Glutamatergic neuron (in vitro differentiated cells): ENCODE measurements around the gene PXK. TPM values are rescaled to one million over a fixed set of nuclear protein-coding genes. Genes with fewer than 3 reads are reported as not detected.

Source experiments
- DNase-seq: peaks from one replicate; pipeline ENCODE4 v3.0.0; 2022
- H3K27ac Mint-ChIP-seq: one replicate; pipeline ENCODE4 v1.8.0; 2020; ENCODE audit warnings: mild to moderate bottlenecking, mixed read lengths, inconsistent platforms; ENCODE audit not compliant: unreplicated experiment
- H3K27me3 Mint-ChIP-seq: one replicate; pipeline ENCODE4 v1.8.0; 2020; ENCODE audit warnings: mild to moderate bottlenecking, moderate library complexity, mixed read lengths, inconsistent platforms; ENCODE audit not compliant: unreplicated experiment
- H3K36me3 Mint-ChIP-seq: one replicate; pipeline ENCODE4 v1.8.0; 2020; ENCODE audit warnings: mild to moderate bottlenecking, mixed read lengths, inconsistent platforms; ENCODE audit not compliant: unreplicated experiment
- H3K4me1 Mint-ChIP-seq: one replicate; pipeline ENCODE4 v1.8.0; 2020; ENCODE audit warnings: mild to moderate bottlenecking, low read depth, mixed read lengths, inconsistent platforms; ENCODE audit not compliant: unreplicated experiment
- H3K4me3 Mint-ChIP-seq: one replicate; pipeline ENCODE4 v1.8.0; 2020; ENCODE audit warnings: mild to moderate bottlenecking, mixed read lengths, inconsistent platforms; ENCODE audit not compliant: unreplicated experiment
- H3K9me3 Mint-ChIP-seq: one replicate; pipeline ENCODE4 v1.8.0; 2020; ENCODE audit warnings: mild to moderate bottlenecking, moderate library complexity, mixed read lengths, inconsistent platforms; ENCODE audit not compliant: unreplicated experiment
- total RNA-seq: library from RNA; stranded (reverse); fragmentation: NEBNext Ultra II Directional; extraction: Animal tissue kit (Norgen Biotek cat#: 25700); gene quantifications from one replicate; pipeline ENCODE4 v1.2.1, GENCODE V29; 2021; ENCODE audit not compliant: unreplicated experiment
- TF ChIP-seq, protein P1 (sequence below): fragments of 200-600 bp; sonication (generic); IDR thresholded peaks from one replicate; pipeline ENCODE4 v1.5.0; 2021; ENCODE audit not compliant: partially characterized antibody, unreplicated experiment

PXK gene
- total RNA-seq, 1 donor from 2014 or later = 14.0 TPM

DNA sequence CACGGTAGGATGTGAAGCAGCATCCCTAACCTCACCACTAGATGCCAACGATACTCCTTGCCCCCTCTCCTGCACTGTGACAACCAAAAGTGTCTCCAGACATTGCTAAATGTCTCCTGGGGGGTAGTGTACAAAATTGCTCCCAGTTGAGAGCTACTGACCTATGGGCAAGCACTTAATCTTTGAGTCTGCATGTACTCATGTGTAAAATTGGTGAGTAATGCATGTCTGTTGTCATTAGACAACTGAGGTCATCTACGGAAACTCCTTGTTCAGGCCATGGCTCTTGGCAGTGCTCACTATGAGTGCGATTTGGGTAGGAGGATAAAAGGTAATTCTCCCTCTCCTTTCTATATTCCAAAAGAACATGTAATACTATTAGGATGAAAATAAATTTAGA, 71.7 kb downstream of the PXK start:
- H3K27me3 Mint-ChIP-seq = no peaks in the 10 kb centered on the region
- H3K9me3 Mint-ChIP-seq = peaks cover 3% of the 10 kb centered on the region
- H3K27ac Mint-ChIP-seq = no peak overlapping the region
- no peak for DNase-seq
- H3K4me3 Mint-ChIP-seq = no peak overlapping the region
- H3K36me3 Mint-ChIP-seq = peaks cover 4% of the 10 kb centered on the region
- H3K4me1 Mint-ChIP-seq = no peaks in the 10 kb centered on the region
- TF ChIP-seq, protein P1, sequence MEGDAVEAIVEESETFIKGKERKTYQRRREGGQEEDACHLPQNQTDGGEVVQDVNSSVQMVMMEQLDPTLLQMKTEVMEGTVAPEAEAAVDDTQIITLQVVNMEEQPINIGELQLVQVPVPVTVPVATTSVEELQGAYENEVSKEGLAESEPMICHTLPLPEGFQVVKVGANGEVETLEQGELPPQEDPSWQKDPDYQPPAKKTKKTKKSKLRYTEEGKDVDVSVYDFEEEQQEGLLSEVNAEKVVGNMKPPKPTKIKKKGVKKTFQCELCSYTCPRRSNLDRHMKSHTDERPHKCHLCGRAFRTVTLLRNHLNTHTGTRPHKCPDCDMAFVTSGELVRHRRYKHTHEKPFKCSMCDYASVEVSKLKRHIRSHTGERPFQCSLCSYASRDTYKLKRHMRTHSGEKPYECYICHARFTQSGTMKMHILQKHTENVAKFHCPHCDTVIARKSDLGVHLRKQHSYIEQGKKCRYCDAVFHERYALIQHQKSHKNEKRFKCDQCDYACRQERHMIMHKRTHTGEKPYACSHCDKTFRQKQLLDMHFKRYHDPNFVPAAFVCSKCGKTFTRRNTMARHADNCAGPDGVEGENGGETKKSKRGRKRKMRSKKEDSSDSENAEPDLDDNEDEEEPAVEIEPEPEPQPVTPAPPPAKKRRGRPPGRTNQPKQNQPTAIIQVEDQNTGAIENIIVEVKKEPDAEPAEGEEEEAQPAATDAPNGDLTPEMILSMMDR = no peak

DNA sequence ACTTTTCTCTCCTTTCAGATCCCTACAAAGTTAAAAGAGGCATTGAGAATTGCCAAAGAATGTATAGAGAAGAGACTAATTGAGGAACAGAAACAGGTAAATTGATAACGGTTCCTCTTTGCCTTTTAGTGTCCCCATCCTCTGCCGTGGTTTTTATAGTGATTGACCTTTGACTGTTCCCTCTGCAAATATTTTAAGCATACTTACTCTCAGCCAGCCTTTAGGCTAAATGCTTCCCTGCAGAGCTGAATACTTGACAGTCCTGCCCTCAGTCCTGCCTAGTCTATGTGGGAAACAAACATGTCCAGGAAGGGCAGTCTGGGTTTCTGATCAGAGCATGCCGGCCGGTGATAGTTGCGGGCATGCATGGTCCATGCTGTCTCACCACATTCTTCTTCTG, 76.2 kb downstream of the PXK start:
- Mint-ChIP-seq H3K4me3 (no peak overlapping the region), H3K27me3 (peaks cover 2% of the 10 kb centered on the region), H3K36me3 (peaks cover 7% of the 10 kb centered on the region)

DNA sequence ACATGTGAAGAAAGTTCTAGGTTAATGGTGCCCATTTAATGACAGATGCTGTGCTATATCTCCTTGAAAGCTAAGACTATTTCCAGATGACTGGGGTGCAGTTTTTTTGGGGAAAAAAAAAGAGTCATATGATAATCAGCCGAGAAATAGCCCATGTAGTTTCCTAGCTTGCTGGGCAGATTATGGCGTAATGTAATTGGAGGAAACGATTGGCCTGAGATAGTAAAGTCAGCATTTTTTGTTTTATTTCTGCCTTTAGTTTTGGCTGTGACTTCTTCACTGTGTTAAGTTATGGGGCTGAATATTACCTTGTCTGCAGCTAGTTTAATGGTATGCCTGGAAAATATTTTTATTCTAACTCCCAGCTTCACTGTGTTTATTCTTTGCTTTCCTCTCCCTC, 77.0 kb downstream of the PXK start:
- Mint-ChIP-seq H3K4me1 (no peaks in the 10 kb centered on the region), H3K27me3 (peaks cover 2% of the 10 kb centered on the region), H3K27ac (no peak overlapping the region), H3K9me3 (peaks cover 3% of the 10 kb centered on the region), H3K4me3 (no peak overlapping the region), H3K36me3 (peaks cover 7% of the 10 kb centered on the region)
- TF ChIP-seq, protein P1 = no peak
- no peak for DNase-seq

More for the DNA sequence above, 76.2 kb downstream of the PXK start:
- Mint-ChIP-seq H3K27ac (no peak overlapping the region), H3K9me3 (peaks cover 3% of the 10 kb centered on the region), H3K4me1 (no peaks in the 10 kb centered on the region)
- no peak for DNase-seq
- TF ChIP-seq, protein P1 = no peak

DNA sequence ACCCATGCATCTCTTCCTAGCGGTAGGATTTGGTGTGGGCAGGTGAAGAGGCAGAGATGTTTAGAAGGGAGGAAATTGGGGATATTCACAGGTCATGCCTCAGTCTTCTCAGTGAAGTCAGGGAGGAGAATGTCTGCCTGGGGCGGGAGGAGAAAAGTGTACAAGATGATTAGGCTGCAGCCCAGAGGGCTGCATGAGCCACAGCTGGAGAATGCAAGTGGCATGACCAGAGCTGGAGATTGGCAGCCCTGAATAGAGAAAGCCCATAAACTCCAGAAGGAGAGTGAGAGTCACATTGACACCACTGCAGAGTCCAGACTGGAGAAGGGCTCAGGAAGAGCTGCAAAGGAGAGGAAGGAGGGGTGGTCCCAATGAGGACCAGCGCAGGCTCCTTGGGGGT, 78.3 kb downstream of the PXK start:
- DNase-seq = no peak
- Mint-ChIP-seq H3K27me3 (peaks cover 2% of the 10 kb centered on the region), H3K9me3 (peaks cover 3% of the 10 kb centered on the region), H3K36me3 (peaks cover 7% of the 10 kb centered on the region), H3K4me1 (no peaks in the 10 kb centered on the region), H3K4me3 (no peak overlapping the region), H3K27ac (no peak overlapping the region)
- TF ChIP-seq, protein P1 = no peak

DNA sequence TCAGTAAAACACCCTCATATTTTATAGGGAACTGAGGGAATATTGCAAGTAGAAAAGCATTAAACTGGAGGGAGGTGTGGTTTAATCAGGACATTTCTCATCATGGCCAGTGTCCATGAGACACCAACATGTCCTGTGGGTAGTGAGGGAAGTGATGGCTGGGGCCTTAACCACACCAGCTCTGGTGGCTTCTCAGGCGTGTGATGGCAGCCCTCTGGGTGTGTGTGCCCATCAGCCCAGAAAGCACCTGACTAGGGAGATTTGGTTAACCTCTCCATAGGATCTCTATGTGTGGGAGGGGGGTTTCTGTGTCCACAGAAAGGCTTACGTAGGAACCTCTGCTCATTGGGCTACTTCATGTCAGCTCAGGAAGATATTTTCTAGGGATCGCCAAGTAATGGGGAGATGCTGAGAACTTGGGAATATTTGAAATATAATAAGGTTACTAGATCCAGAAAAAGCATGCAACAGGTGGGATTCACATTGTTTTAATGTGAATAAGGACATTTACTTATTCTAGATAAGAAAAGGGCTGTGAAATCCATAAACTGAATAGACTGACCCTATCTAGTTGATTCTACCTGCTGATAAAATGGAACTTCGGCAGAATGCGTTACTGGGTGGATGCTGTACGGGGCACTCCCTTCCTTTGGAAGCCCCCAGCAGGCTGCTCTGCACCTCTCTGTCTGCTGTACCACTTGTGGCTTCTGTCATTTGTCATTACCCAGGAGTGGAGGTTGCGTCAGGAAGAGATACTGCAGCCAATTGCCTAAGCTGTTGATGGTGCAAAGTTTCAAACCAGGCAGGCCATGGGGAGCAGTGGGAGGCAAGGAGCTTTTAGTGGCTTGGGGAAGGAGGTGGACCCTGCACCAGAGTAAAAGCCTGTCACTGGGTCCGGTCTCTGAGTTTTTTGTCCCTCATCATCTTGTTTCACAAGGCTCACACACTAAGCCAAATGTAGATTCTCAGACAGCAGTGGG, 79.4 kb downstream of the PXK start:
- Mint-ChIP-seq H3K4me3 (no peak overlapping the region), H3K27me3 (peaks cover 2% of the 10 kb centered on the region), H3K36me3 (peaks cover 7% of the 10 kb centered on the region), H3K27ac (no peak overlapping the region), H3K9me3 (peaks cover 3% of the 10 kb centered on the region), H3K4me1 (no peaks in the 10 kb centered on the region)
- no peak for DNase-seq
- TF ChIP-seq, protein P1 = no peak
